Mucosa of gallbladder (tissue), 1 donor: ENCODE measurements around the gene LCE7A. TPM values are rescaled to one million over a fixed set of nuclear protein-coding genes. Genes with fewer than 3 reads are reported as not detected.

Source experiments
- DNase-seq: peaks from one replicate; pipeline ENCODE4 v3.0.0-alpha.2; 2020; ENCODE audit warnings: low spot score
- total RNA-seq: library from RNA; stranded (reverse); gene quantifications from one replicate; pipeline ENCODE4 v1.2.1, GENCODE V29; 2021
- donor health status: DM: no; HTN: no; CAD: no.

The LCE7A gene
- total RNA-seq, 1 donor from 2014 or later = not detected

GRCh38 chr1:152880316-152880715 is 20.5 kb downstream of the LCE7A start:
- no peak for DNase-seq

GRCh38 chr1:152880907-152881306 is 21.1 kb downstream of the LCE7A start:
- no peak for DNase-seq

GRCh38 chr1:152884085-152884484 is 24.3 kb downstream of the LCE7A start:
- no peak for DNase-seq

- no peak for DNase-seq
Observed at GRCh38 chr1:152884506-152884905, 24.7 kb downstream of the LCE7A start.

GRCh38 chr1:152884966-152885624 is 25.3 kb downstream of the LCE7A start:
- no peak for DNase-seq

GRCh38 chr1:152886085-152886484 is 26.3 kb downstream of the LCE7A start:
- no peak for DNase-seq

GRCh38 chr1:152886758-152887409 is 27.1 kb downstream of the LCE7A start:
- DNase-seq = no peak

DNA sequence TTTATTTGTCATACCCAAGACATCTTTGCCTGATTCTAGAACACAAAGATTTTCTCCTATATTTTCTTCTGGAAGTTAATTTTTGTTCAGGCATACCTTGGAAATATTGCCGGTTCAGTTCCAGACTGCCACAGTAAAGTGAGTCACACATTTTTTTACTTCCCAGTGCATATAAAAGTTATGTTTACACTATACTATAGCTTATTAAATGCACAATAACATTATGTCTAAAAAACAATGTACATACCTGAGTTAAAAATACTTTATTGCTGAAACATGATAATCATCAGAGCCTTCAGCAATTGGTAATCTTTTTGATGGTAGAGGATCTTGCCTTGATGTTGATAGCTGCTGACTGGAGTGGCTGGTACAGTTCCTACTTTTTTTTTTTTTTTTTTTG is 28.3 kb downstream of the LCE7A start:
- no peak for DNase-seq

DNA sequence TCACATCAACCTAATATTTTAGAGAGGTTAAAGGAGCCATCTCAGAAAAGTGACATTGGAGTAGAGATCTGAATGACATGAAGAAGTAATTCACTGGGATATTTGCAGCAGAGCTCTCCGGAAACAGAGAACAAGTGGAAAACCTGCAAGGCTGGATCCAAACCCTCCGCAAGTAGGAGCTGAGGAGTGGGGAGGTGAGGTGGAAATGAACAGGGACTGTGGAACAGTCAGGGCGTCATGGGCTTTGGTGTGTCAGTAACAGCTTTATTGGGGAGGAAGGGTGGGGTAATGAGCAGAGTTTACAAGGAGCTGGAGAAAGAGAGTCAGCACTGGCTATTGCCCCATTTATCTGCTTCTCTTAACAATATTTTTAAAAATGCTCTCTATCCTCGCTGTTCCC is 39.2 kb downstream of the LCE7A start:
- DNase-seq = no peak

DNA sequence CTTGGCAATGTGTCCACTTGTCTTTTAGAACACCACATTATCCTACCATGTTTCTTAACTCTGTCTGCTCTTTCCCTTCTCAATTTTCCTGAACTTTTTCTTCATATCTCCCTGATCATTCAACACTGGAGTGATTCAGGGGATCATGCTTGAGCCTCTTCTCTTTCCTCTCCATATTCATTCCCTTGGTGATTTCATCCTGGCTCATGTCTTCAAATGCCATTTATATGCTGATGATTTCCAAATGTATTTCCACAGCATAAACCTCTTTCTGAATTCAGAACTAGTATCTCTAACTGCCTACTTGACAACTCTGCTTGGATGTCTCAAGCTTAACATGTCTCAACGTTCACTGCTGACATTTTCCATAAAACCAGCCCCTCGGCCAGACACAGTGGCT is 40.1 kb downstream of the LCE7A start:
- no peak for DNase-seq

DNA sequence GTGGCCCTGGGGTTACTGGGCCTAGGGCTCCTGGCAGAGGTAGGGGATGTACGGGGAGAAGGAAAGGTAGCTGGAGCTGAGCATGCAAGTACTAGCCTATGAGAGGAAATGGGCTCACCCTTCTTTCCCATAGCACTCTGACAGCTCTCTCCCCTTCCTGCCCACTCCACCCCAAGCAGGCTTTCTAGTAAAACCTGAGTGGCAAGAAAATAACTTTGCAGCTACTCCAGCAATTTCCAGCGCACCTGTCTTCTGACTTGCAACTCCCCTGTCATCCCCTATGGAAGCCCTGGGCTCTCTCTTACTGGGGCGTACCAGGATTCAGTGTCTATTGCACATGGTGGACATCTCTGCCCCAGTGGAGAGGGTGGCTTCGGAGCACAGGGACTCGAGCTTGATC is 41.8 kb downstream of the LCE7A start:
- no peak for DNase-seq

- DNase-seq = no peak
Observed at GRCh38 chr1:152902636-152903035, 42.8 kb downstream of the LCE7A start.

- DNase-seq = no peak
Observed at GRCh38 chr1:152904688-152905440, 45.1 kb downstream of the LCE7A start.

GRCh38 chr1:152906023-152906565 is 46.3 kb downstream of the LCE7A start:
- no peak for DNase-seq

GRCh38 chr1:152907686-152908601 is 48.1 kb downstream of the LCE7A start, which contains the start of gene IVL:
Gene IVL (plus strand): TSS chr1:152908546. CDS start chr1:152909798, 1,252 bp downstream.
- no peak for DNase-seq

DNA sequence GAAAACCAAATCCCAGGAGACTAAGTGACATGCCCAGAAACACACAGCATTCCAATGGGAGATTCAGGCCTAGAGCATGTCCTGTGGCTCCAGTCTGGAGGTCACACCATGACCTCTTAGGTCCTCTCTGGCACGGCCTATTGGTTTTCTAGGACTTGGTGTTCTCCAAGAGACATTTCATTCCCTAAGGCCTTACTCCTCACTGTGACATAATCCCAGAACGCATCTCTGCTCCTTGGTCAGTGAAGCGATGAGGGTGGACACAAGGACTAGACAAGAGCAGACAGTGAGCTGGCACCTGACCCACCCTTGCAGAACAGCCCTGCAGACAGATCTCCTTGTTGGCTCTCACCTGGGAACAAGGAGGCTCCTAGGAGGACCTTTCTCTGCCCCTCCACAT is 49.4 kb downstream of the LCE7A start:
- no peak for DNase-seq

Other genes with a start within 250 kb of the LCE7A start
- not detected for gene LCE3B, start 246.2 kb upstream of the LCE7A start, total RNA-seq
- gene LCE3A, start 236.9 kb upstream of the LCE7A start, total RNA-seq = not detected
- not detected for gene LCE2D, start 196.6 kb upstream of the LCE7A start, total RNA-seq
- gene LCE2C, start 184.7 kb upstream of the LCE7A start, total RNA-seq = not detected
- not detected for gene LCE2B, start 173.9 kb upstream of the LCE7A start, total RNA-seq
- gene LCE2A, start 161.7 kb upstream of the LCE7A start, total RNA-seq = not detected
- not detected for gene LCE4A, start 151.8 kb upstream of the LCE7A start, total RNA-seq
- not detected for gene KPRP, start 102.0 kb upstream of the LCE7A start, total RNA-seq
- not detected for gene LCE1F, start 84.9 kb upstream of the LCE7A start, total RNA-seq
- not detected for gene LCE1E, start 73.7 kb upstream of the LCE7A start, total RNA-seq
- not detected for gene LCE1D, start 63.3 kb upstream of the LCE7A start, total RNA-seq
- gene LCE1C, start 53.3 kb upstream of the LCE7A start, total RNA-seq = not detected
- not detected for gene LCE1B, start 48.0 kb upstream of the LCE7A start, total RNA-seq
- gene LCE1A, start 32.5 kb upstream of the LCE7A start, total RNA-seq = not detected
- gene LCE6A, start 17.1 kb upstream of the LCE7A start, total RNA-seq = not detected
- gene SMCP, start 18.3 kb downstream of the LCE7A start, total RNA-seq = not detected
- not detected for gene IVL, start 48.5 kb downstream of the LCE7A start, total RNA-seq
- not detected for gene SPRR5, start 87.2 kb downstream of the LCE7A start, total RNA-seq
- not detected for gene SPRR4, start 110.7 kb downstream of the LCE7A start, total RNA-seq
- gene SPRR1A, start 124.1 kb downstream of the LCE7A start, total RNA-seq = not detected
- 42.5 TPM for gene SPRR3, start 141.8 kb downstream of the LCE7A start, total RNA-seq
- gene SPRR1B, start 171.2 kb downstream of the LCE7A start, total RNA-seq = not detected
- not detected for gene SPRR2D, start 181.1 kb downstream of the LCE7A start, total RNA-seq
- not detected for gene SPRR2A, start 197.5 kb downstream of the LCE7A start, total RNA-seq
- gene SPRR2B, start 211.6 kb downstream of the LCE7A start, total RNA-seq = not detected
- gene SPRR2E, start 234.5 kb downstream of the LCE7A start, total RNA-seq = not detected